Peyer's patch (tissue), 4 donors: ENCODE data around the gene RSPH4A.

Experiments used
- CTCF ChIP-seq, 6 experiments: fragments of 450-650 bp in 4 of 6; fragments of 200-600 bp in 2 of 6; sonication (generic) in 1 of 6; IDR thresholded peaks; one replicate each; pipeline ENCODE4 v1.5.1; 2017 to 2019; ENCODE audit warnings: antibody characterized with exemption in 6 of 6, mild to moderate bottlenecking in 3 of 6, moderate library complexity in 1 of 6
- POLR2A ChIP-seq, 2 donors: fragments of 450-650 bp; IDR thresholded peaks; one replicate each; pipeline ENCODE4 v1.5.1; 2017; ENCODE audit warnings: antibody characterized with exemption in 2 of 2, mild to moderate bottlenecking in 2 of 2, moderate library complexity in 2 of 2

GRCh38 chr6:116661594-116661993, 45.3 kb downstream of the RSPH4A start:
- TF ChIP-seq CTCF (IDR thresholded peaks at IDR 0.05) (no peak), POLR2A (IDR thresholded peaks at IDR 0.05) (no peak)
